ENCODE measurements around the gene NDUFV3.
"Not testable (repeated sequence)": the region's sequence is repeated elsewhere in the genome, so short reads cannot be mapped to it uniquely, and the experiment has no call there.

NDUFV3 gene

DNA sequence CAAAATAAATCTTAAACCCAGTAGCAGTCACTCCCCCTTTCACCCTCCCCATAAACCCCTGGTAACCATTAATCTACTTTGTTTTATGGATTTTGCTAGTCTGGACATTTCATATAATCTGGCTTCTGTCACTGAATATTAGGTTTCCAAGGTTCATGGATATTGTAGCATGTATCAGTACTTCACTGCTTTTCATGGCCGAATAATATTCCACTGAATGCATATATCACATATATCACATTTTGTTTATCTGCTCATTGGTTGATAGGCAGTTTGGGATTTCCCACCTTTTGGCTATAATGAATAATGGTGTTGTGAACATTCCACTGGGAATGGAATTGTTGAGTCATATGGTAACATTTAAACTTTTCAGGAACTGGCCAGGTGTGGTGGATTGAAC lies 9.2 kb upstream of the NDUFV3 start:
- in situ Hi-C loops (cut with HindIII; ENCODE audit: low sequenced_read_pairs), result no loop called here

DNA sequence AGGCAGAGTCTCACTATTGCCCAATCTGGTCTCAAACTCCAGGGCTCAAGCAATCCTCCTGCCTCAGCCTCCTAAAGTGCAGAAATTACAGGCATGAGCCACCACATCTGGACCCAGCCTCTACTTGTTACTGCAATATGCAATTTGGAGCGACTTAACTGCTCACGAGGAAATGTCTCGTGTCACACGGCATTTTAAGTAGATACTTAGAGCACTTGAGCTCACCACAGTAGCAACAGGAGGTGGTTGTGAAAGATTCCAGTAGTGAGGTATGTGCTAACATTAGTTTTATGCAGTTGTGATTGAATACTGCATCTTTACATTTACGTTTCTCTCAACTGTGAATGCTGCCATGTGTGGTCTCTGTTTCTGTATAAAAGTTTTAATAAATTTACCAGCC lies 5.8 kb upstream of the NDUFV3 start:
- in situ Hi-C loops (cut with HindIII; ENCODE audit: low sequenced_read_pairs), result no loop called here

DNA sequence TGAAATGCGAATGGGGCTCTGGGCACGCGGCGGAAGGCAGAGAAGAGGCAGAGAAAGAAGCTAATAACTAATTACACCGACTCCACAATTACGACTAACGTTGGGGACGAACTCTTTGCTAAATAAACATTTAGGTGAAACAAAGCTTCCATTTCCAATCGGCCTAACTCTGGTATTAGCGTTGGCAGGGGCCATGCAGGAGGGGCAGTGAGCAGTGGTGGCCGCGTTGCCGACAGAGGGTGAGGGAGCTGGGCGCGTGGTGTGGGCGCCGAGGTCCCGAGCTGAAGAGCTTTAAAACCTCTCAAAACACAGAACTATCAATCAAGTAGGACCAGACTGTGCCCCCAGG lies 553 bp upstream of the NDUFV3 start:
- in situ Hi-C loops (cut with HindIII; ENCODE audit: low sequenced_read_pairs), result no loop called here

DNA sequence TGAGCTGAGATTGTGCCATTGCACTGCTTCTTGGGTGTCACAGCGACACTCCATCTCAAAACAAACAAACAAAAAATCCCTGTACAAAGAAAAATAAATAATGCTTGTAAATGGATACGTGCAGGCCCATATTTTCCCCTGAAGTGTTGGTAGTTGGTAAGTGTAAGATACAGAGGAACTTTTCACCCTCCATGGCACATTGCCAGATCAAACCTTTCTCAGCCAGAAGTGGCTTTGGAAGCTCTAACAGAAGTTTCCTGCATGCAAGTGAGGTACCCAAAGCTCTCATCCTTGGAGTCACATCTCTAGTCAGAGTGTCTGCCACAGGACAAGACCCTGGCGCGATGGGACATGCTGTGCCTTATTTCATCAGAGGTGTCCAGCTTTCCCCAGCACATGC lies 7.3 kb downstream of the NDUFV3 start:
- in situ Hi-C loops (cut with HindIII; ENCODE audit: low sequenced_read_pairs), result no loop called here

DNA sequence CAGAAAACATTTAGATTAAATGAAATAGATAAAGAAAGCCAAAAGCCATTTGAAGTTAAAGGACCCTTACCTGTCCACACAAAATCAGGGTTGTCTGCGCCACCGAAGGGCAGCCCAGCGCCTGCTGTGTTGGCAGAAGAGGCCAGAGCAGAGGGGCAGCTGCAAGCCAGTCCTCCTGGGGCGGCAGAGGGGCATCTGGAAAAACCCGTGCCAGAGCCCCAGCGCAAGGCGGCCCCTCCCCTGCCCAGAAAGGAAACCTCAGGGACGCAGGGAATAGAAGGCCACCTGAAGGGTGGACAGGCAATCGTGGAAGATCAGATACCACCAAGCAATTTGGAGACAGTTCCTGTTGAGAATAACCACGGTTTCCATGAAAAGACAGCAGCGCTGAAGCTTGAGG lies 10.7 kb downstream of the NDUFV3 start:
- in situ Hi-C loops (cut with HindIII; ENCODE audit: low sequenced_read_pairs), result no loop called here

DNA sequence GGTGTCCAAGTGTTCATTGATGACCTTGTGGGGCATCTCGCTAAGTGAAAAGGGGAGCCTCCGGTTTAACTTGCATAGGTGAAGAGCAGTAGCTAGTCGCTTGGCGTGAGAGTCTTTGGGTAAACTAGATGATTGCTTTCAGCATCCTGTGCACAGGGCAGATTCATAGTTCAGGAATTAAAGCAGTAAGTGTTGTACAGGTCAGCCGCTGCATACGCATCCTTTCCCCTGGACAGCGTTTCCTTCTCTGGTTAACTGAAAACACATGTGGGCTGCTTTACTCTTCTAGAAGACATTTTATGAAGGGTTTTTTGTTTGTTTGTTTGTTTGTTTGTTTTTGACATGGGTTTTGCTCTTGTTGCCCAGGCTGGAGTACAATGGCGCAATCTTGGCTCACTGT lies 12.1 kb downstream of the NDUFV3 start:
- in situ Hi-C loops (cut with HindIII; ENCODE audit: low sequenced_read_pairs), result no loop called here

DNA sequence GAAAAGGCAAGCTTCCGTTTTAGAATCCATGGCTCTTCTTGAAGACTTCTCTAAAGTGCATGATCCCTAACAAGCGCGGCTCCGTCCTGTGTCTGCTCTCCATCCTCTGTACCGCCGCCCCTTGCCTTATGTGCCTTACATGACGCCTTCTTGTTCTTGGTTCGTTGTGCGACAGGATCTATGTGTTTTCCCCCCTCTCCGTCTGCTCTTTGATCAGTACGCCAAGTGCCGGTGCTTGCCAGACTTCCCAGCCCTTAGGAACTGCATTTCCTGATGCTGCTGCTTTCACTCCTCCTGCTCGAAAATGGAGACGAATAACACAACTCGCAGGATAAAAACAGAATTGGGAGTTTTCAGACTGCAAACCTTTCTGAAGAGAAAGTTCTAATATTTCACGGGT lies 13.1 kb downstream of the NDUFV3 start:
- in situ Hi-C loops (cut with HindIII; ENCODE audit: low sequenced_read_pairs), result no loop called here

DNA sequence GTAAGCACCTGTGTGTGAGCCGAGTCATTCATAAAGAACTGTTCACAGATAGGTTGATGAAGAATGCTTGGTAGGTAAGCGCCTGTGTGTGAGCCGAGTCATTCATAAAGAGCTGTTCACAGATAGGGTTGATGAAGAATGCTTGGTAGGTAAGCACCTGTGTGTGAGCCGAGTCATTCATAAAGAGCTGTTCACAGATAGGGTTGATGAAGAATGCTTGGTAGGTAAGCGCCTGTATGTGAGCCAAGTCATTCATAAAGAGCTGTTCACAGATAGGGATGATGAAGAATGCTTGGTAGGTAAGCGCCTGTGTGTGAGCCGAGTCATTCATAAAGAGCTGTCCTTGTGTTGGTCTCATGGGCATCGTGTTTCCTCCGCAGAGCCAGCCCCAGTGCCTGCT lies 15.4 kb downstream of the NDUFV3 start:
- in situ Hi-C loops (cut with HindIII; ENCODE audit: low sequenced_read_pairs), result not testable (repeated sequence)

DNA sequence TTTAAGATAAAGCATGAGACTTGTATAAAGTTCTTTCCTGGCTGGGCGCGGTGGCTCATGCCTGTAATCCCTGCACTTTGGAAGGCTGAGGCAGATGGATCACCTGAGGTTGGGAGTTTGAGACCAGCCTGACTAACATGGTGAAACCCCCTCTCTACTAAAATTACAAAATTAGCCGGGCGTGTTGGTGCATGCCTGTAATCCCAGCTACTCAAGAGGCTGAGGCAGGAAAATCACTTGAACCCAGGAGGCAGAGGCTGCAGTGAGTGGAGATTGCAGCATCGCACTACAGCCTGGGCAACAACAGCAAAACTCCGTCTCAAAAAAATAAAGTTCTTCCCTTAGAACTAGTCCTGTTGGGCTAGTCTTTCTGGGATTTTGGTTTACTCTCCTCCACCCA lies 18.8 kb downstream of the NDUFV3 start:
- in situ Hi-C loops (cut with HindIII; ENCODE audit: low sequenced_read_pairs), result not testable (repeated sequence)

DNA sequence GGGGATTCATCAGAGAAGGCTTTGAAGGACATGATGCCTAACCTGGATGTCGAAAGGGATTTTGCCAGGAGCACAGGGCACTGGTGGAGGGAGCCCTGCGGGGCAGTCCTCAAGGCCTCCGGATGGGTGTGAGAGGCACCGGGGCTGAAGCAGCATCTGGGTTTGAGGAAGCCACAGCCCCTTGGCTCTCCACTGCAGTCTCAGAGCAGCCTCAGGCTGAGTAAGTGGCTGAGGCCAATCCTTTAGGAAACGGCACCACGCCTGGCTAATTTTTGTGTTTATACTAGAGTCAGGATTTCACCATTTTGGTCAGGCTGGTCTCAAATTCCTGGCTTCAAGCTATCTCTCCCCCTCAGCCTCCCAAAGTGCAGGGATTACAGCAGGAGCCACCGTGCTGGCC lies 20.4 kb downstream of the NDUFV3 start:
- in situ Hi-C loops (cut with HindIII; ENCODE audit: low sequenced_read_pairs), result no loop called here

DNA sequence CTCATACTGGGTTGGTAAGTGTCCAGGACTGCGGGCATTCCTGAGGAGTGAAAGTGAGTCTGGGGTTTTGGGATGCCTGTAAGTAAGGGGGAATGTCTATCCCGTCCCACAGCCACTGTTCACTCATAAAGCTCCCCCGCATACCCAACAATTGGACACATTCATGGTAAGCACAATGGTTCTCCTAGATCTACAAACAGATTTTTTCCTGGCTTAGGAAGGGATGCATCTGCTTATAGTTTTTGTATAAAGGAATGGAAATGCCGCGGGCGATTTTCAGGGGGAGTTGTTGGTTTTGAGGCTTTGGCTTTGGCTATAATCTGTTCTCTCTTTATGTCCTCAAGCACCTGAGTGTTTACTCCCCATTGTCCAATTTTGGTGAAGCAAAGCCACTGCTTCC lies 25.2 kb downstream of the NDUFV3 start:
- in situ Hi-C loops (cut with HindIII; ENCODE audit: low sequenced_read_pairs), result no loop called here

DNA sequence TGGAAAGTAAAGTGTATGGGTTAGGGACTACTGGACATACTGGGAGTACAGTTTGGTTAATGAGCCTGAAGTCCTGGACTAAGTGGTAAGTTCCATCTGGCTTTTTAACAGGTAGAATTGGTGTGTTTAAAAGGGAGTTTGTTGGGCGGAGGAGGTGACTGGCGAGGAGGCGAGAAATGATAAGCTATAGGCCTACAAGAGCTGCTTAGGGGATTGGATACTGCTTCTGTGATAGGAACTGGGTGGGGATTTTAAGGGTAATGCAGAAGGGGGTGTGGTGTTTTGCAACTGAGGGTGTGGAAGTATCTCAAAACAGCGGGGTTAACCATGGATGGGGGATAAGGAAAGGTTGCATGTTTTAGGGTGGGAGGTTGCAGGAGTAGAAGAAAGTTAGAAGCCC lies 28.8 kb downstream of the NDUFV3 start:
- in situ Hi-C loops (cut with HindIII; ENCODE audit: low sequenced_read_pairs), result no loop called here

DNA sequence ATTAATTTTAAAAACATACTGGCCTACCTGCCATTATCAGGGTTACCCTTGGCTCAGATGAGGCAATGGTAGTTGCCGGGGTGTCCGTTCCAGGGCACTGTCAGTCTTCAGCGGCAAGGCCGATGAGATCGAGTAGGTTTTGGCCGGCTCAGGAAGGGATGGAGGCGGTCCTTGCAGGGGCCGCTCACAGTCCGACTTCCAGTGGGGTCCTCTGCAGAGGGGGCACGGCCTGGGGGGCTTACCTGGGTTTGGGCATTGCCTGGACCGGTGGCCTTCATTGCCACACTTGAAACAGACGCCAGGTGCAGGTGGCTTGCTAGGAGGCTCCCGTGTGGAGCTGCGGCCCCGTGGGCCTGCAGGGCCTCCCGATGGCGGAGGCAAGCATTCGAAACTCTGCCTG lies 29.8 kb downstream of the NDUFV3 start:
- in situ Hi-C loops (cut with HindIII; ENCODE audit: low sequenced_read_pairs), result no loop called here

DNA sequence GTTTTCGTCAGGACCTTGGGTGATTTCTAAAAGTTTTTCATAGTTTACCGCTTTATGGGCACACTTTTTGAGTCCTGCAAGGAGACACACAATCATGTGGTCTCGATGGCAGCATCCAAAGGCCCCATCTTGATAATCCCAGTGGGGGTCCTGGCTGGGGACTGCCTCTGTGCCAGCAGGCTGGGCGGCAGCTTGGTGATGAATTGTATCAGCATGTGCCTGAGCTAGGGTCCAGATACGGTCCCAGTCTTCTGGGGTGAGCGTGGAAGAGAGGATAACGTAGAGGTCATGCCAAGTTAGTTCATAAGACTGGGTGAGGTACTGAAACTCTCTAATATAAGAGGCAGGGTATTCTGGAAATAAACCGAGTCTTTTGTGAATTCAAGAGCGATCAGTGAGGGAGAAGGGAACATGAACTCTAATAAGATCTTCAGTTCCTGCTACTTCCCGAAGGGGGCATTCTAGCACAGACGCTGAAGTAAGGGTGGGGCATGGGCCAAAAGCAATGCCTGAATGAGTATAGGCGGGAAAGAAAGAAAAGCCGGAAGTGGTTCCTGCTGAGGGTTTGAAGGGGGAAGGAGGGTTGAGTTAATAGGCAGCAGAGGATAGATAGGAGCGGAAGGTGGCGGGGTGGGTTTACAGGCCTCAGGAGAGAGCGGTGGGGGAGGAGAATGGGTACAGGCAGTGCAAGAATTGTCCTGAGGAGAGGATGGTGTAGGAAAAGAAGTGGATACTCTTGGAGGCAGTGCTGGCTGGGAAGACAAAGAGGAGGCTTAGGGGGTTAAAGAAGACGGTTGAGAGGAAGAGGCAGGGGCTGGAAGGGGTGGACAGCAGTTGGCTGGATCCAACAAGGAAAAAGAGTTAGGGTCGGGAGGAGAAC lies 30.7 kb downstream of the NDUFV3 start:
- in situ Hi-C loops (cut with HindIII; ENCODE audit: low sequenced_read_pairs), result no loop called here

DNA sequence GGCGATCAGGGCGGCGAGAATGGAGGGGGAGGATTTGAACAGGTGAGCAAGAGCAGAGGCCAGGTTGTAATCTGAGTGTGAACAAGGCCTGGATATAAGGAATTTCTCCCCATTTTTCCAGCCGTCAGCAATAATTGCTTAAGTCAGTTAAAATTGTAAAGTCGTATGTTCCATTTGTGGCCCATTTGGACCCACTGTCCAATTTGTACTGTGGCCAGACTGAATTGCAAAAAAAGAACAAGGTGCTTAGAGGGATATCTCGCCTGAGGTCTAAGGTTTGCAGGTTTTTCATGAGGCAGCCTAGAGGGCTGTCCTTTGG lies 31.3 kb downstream of the NDUFV3 start:
- in situ Hi-C loops (cut with HindIII; ENCODE audit: low sequenced_read_pairs), result no loop called here

DNA sequence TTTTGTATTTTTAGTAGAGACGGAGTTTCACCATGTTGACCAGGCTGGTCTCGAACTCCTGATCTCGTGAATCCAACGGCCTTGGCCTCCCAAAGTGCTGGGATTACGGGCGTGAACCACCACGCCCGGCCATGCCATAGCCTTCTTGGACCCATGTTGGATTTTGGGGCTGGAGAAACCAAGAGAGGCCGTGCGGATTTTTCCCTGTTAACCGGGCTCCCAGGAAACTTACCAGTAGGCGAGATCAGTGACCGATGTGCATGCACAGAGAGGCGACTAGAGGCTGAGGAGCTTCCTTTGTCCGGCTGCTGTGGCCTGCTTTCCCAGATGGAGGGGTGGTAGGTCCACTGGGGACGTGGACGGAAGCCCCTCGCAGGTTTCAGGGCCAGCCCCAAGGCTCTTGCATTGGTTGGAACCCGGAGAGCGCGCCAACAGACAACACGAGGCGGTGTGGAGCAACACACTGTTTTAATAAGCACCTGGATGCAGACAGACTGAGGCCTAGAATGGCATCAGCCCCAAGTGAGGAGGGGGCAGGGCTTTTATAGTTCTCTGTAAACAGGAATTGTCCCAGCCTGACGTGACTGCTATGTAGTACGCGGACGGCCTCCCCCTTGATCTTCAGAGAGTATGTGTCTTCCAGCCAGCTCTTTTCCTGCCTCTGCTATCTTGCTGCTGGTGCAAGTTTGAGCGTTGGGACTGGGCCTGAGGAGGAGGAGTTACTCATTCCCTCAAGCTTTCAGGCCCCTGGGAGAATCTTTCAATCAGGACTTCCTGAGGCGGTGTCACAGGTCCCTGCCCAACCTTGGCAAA lies 32.2 kb downstream of the NDUFV3 start, which contains the start of gene ERVH48-1:
Gene ERVH48-1, minus strand, starts transcription at position 517 of the 813 bp plus-strand sequence. CDS start 6,624 bp downstream, outside the sequence.
- in situ Hi-C loops (cut with HindIII; ENCODE audit: low sequenced_read_pairs), result no loop called here

DNA sequence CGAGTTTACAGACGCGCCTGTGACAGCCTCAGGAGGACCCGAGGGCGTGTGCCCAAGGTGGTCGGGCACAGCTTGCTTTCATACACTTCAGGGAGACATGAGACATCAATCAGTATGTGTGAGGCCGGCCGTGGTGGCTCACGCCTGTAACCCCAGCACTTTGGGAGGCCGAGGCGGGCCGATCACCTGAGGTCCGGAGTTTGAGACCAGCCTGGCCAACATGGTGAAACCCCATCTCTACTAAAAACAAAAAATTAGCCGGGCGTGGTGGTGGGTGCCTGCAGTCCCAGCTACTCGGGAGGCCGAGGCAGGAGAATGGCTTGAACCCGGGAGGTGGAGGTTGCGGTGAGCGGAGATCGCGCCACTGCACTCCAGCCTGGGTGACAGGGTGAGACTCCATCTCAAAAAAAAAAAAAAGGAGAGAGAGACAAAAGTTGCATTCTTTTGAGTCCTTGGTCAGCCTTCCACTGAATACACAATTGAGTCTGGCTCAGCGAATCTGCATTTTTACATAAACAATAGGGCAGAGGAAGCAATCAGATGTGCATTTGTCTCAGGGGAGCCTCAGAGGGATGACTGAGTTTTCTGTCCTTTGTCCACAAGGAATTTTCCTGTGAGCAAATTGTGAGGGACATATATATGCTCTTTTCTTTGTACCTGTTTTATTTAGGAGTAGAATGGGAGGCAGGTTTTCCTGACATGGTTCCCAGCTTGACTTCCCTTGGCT lies 34.5 kb downstream of the NDUFV3 start:
- in situ Hi-C loops (cut with HindIII; ENCODE audit: low sequenced_read_pairs), result not testable (repeated sequence)

DNA sequence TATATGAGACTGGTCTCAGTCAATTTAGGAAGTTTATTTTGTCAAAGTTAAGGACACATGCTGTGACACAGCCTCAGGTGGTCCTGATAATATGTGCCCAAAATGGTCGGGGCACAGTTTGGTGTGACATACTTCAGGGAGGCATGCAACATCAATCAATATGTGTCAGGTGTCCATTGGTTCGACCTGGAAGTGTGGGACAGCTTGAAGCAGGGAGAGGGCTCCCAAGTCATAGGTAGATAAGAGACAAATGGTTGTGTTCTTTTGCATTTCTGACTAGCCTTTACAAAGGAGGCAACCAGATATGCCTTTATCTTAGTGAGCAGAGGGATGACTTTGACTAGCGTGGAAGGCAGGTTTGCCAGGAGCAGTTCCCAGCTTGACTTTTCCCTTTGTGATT lies 36.9 kb downstream of the NDUFV3 start:
- in situ Hi-C loops (cut with HindIII; ENCODE audit: low sequenced_read_pairs), result loop anchor here (10.0 kb wide), 1 partner anchor 55 kb away; the partner anchor contains the start of gene WDR4

DNA sequence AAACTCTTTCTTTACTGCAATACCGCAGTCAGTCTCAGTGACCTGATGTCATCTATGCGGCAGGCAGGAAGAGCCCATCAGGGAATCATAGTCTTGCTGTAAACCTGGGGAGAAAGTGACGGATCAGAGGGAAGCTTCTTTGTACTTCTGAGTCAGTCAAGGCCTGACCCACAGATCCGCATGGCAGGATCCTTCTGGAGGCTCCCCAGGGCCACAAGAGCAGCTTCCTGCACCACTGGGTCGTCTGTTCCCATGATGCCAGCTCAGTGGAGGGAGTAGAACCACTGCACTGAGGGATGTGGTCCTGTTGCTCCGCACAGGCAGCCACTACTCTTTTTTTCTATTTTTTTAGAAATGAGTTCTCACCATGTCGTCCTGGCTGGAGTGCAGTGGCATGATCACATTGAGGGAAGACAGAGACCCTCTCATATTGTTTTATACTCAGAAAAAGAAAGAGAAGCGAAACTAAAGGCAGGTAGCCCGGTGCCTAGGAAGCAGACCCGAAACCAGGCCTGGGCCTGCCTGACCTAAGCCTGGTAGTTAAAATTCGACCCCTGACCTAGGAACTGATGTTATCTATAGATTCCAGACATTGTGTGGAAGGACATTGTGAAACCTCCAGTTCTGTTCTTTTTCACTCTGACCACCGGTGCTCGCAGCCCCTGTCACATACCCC lies 38.6 kb downstream of the NDUFV3 start:
- in situ Hi-C loops (cut with HindIII; ENCODE audit: low sequenced_read_pairs), result loop anchor here (10.0 kb wide), 1 partner anchor 57 kb away; the partner anchor contains the start of gene WDR4

DNA sequence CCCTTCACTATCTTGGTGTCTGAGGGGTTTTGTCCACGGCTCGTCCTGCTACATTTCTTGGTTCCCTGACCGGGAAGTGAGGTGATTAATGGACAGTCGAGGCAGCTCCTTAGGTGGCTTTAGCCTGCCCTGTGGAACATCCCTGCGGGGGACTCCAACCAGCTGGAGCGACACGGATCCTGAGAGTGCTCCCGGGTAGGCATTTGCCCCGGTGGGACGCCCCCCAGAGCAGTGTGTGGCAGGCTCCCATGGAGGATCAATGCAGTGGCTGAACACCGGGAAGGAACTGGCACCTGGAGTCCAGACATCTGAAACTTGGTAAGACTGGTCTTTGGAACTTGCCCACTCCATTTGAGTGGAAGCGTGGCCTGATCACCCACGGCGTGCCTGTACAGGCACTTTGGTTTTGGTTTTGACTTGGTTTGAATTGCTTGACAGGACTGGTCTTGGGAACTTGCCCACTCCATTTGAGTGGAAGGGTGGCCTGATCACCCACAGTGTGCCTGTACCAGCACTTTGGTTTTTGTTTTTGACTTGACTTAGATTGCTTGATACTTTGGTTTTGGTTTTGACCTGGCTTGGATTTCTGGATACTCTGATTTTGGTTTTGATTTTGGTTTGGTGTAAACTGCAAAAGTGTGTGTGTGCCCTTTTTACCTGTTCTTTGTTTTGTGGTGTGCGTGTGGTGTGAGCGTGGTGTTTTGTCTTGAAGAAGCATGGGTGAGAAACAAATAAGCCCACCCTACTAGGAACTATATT lies 39.4 kb downstream of the NDUFV3 start:
- in situ Hi-C loops (cut with HindIII; ENCODE audit: low sequenced_read_pairs), result loop anchor here (10.0 kb wide), 1 partner anchor 58 kb away; the partner anchor contains the start of gene WDR4

All from DLD1 (cell line).